MM.1S (cell line): ENCODE results near the gene STAMBPL1.

Experiments used
- DNase-seq: peaks from one replicate; pipeline ENCODE4 v3.0.0-alpha.2; 2015
- H2AFZ ChIP-seq: fragments of 300-600 bp; sonication (generic); 2 replicates; pipeline ENCODE4 v1.6.0; 2016; ENCODE audit warnings: antibody characterized with exemption, low read length
- H3F3A ChIP-seq: fragments of 300-600 bp; sonication (generic); 2 replicates; pipeline ENCODE4 v1.6.1; 2016; ENCODE audit warnings: mild to moderate bottlenecking, antibody characterized with exemption, low read length, moderate library complexity, mixed read lengths; ENCODE audit not compliant: insufficient read depth
- H3K27ac ChIP-seq: fragments of 300-600 bp; sonication (generic); 2 replicates; pipeline ENCODE4 v1.5.1; 2016; ENCODE audit warnings: mild to moderate bottlenecking, low read length
- H3K27me3 ChIP-seq: fragments of 300-600 bp; sonication (generic); replicated peaks from 2 replicates; pipeline ENCODE4 v1.6.0; 2016; ENCODE audit warnings: low read length; ENCODE audit not compliant: insufficient read depth
- H3K36me3 ChIP-seq: fragments of 300-600 bp; sonication (generic); replicated peaks from 2 replicates; pipeline ENCODE4 v1.6.1; 2016; ENCODE audit warnings: mild to moderate bottlenecking, low read length, mixed read lengths; ENCODE audit not compliant: insufficient read depth
- H3K4me1 ChIP-seq: fragments of 300-600 bp; sonication (generic); 2 replicates; pipeline ENCODE4 v1.6.1; 2016; ENCODE audit warnings: low read length, mixed read lengths
- H3K4me2 ChIP-seq: fragments of 300-600 bp; sonication (generic); 2 replicates; pipeline ENCODE4 v1.6.0; 2016; ENCODE audit warnings: low read depth, low read length
- H3K4me3 ChIP-seq: fragments of 300-600 bp; sonication (generic); 2 replicates; pipeline ENCODE4 v1.5.1; 2016; ENCODE audit warnings: low read length, mixed read lengths
- H3K79me2 ChIP-seq: fragments of 300-600 bp; sonication (generic); 2 replicates; pipeline ENCODE4 v1.6.1; 2016; ENCODE audit warnings: mixed run types, low read length, mixed read lengths
- H3K9ac ChIP-seq: fragments of 300-600 bp; sonication (generic); 2 replicates; pipeline ENCODE4 v1.6.1; 2016; ENCODE audit warnings: low read length, mixed read lengths
- H3K9me2 ChIP-seq: fragments of 300-600 bp; sonication (generic); replicated peaks from 2 replicates; pipeline ENCODE4 v1.6.1; 2016; ENCODE audit warnings: mild to moderate bottlenecking, low read length, mixed read lengths; ENCODE audit not compliant: insufficient read depth
- H3K9me3 ChIP-seq: fragments of 300-600 bp; sonication (generic); replicated peaks from 2 replicates; pipeline ENCODE4 v1.6.1; 2016; ENCODE audit warnings: mild to moderate bottlenecking, low read length, mixed read lengths; ENCODE audit not compliant: insufficient read depth
- H4K20me1 ChIP-seq: fragments of 300-600 bp; sonication (generic); 2 replicates; pipeline ENCODE4 v1.6.1; 2016; ENCODE audit warnings: mild to moderate bottlenecking, low read length, moderate library complexity, mixed read lengths; ENCODE audit not compliant: insufficient read depth
- CTCF ChIP-seq: fragments of 300-600 bp; sonication (generic); IDR thresholded peaks from 2 replicates; pipeline ENCODE4 v1.5.1; 2016; ENCODE audit warnings: antibody characterized with exemption, low read length, mixed read lengths
- EZH2 ChIP-seq: fragments of 300-600 bp; sonication (generic); optimal IDR thresholded peaks from 2 replicates; pipeline ENCODE3; 2017; ENCODE audit warnings: low read depth, mild to moderate bottlenecking, antibody characterized with exemption, low read length, mixed read lengths
- EZH2phosphoT487 ChIP-seq: fragments of 300-600 bp; sonication (generic); IDR thresholded peaks from 2 replicates; pipeline ENCODE4 v1.6.1; 2018; ENCODE audit warnings: antibody characterized with exemption, low read length

Gene STAMBPL1

GRCh38 chr10:88879534-88880281 lies at the start of gene STAMBPL1:
Gene STAMBPL1 (plus strand): TSS chr10:88880245. CDS start chr10:88901709, 21,464 bp downstream.
- no peaks in the 10 kb centered on the region for H3K27me3 ChIP-seq
- H3K9ac ChIP-seq = peak within 1 kb of the TSS; percentile 81
- H3K4me3 ChIP-seq = peak within 1 kb of the TSS; percentile 91
- H3K36me3 ChIP-seq = no peaks in the 10 kb centered on the region
- peaks cover 20% of the 10 kb centered on the region; the same call in 1 of the 2 replicates for H3K4me1 ChIP-seq
- H3K9me3 ChIP-seq = no peaks in the 10 kb centered on the region
- H3K79me2 ChIP-seq = peaks cover 9% of the 10 kb centered on the region; the same call in 1 of the 2 replicates
- H3K27ac ChIP-seq = peak within 1 kb of the TSS; percentile 90
- TF ChIP-seq EZH2 (no peak), EZH2phosphoT487 (no peak), CTCF (no peak)
- peak; percentile 72 for DNase-seq
- peak within 1 kb of the TSS; percentile 88 for H2AFZ ChIP-seq
- peak within 1 kb of the TSS; percentile 92 for H3K4me2 ChIP-seq
- peaks cover 22% of the 10 kb centered on the region for H3F3A ChIP-seq
- H3K9me2 ChIP-seq = no peaks in the 10 kb centered on the region
- H4K20me1 ChIP-seq = no peaks in the 10 kb centered on the region

- Histone ChIP-seq H3K9me3 (no peaks in the 10 kb centered on the region), H2AFZ (no peak overlapping the region), H4K20me1 (no peaks in the 10 kb centered on the region), H3K36me3 (no peaks in the 10 kb centered on the region), H3K4me2 (no peak overlapping the region), H3K79me2 (no peaks in the 10 kb centered on the region), H3K4me1 (no peaks in the 10 kb centered on the region), H3K4me3 (no peak overlapping the region), H3K9me2 (no peaks in the 10 kb centered on the region), H3F3A (no peaks in the 10 kb centered on the region), H3K27ac (no peak overlapping the region), H3K27me3 (no peaks in the 10 kb centered on the region), H3K9ac (no peak overlapping the region)
- TF ChIP-seq CTCF = no peak
- no peak for TF ChIP-seq EZH2phosphoT487
- no peak for TF ChIP-seq EZH2
- DNase-seq = no peak
Measured at GRCh38 chr10:88830643-88831268, 49.3 kb upstream of the STAMBPL1 start.

- no peak overlapping the region for H3K27ac ChIP-seq
- no peaks in the 10 kb centered on the region for H3K79me2 ChIP-seq
- H3K36me3 ChIP-seq = no peaks in the 10 kb centered on the region
- H3K9me2 ChIP-seq = no peaks in the 10 kb centered on the region
- H3K9ac ChIP-seq = no peak overlapping the region
- no peak for DNase-seq
- no peaks in the 10 kb centered on the region for H4K20me1 ChIP-seq
- TF ChIP-seq EZH2phosphoT487 = no peak
- no peak for TF ChIP-seq CTCF
- no peak for TF ChIP-seq EZH2
- no peak overlapping the region for H3K4me2 ChIP-seq
- no peaks in the 10 kb centered on the region for H3K27me3 ChIP-seq
- H3K4me1 ChIP-seq = no peaks in the 10 kb centered on the region
- H3K4me3 ChIP-seq = no peak overlapping the region
- H3K9me3 ChIP-seq = no peaks in the 10 kb centered on the region
- H2AFZ ChIP-seq = no peak overlapping the region
- H3F3A ChIP-seq = no peaks in the 10 kb centered on the region
Measured at GRCh38 chr10:88831709-88832108, 48.3 kb upstream of the STAMBPL1 start.
